8988T (cell line): ENCODE measurements around the gene SRM.

Experiments
- DNase-seq: peaks from one replicate; pipeline ENCODE4 v3.0.0; 2011

SRM gene

GRCh38 chr1:11012260-11013159 lies 47.3 kb downstream of the SRM start, which contains the start of gene TARDBP:
TSS of gene TARDBP (plus strand) at chr1:11012654. CDS start at chr1:11013728, 1,074 bp downstream.
- peak; percentile 89 for DNase-seq
